Measurements from ENCODE around the gene ZDHHC23.

GRCh38 chr3:113914646-113915045, 33.2 kb upstream of the ZDHHC23 start:
- TF ChIP-seq CTCF (IDR thresholded peaks at IDR 0.05; ENCODE audit: low read depth, low read length) = no peak
- TF ChIP-seq EZH2phosphoT487 (IDR thresholded peaks at IDR 0.05; ENCODE audit: low read depth) = no peak
